GM19023 (cell line): ENCODE measurements around the gene RYR1.
"Not testable (repeated sequence)": the region's sequence is repeated elsewhere in the genome, so short reads cannot be mapped to it uniquely, and the experiment has no call there.

Experiments
- ATAC-seq: cut with Tn5 transposase; IDR thresholded peaks from one replicate; pipeline ENCODE4 v1.9.1; 2021; ENCODE audit warnings: mild to moderate bottlenecking, moderate library complexity; ENCODE audit not compliant: unreplicated experiment

The RYR1 gene

GRCh38 chr19:38602856-38603255 lies 169.4 kb downstream of the RYR1 start:
- ATAC-seq, result not testable (repeated sequence)

- no peak for ATAC-seq
These were observed 172.6 kb downstream of the RYR1 start for GRCh38 chr19:38606131-38606530.

- ATAC-seq, result no peak
These were observed 180.8 kb downstream of the RYR1 start for GRCh38 chr19:38614289-38614688.

GRCh38 chr19:38615007-38615581 lies 181.6 kb downstream of the RYR1 start:
- ATAC-seq, result no peak

- no peak for ATAC-seq
These were observed 182.8 kb downstream of the RYR1 start for GRCh38 chr19:38616265-38616664.

- ATAC-seq, result peak; percentile 2
These were observed 183.8 kb downstream of the RYR1 start for GRCh38 chr19:38617283-38617763.

GRCh38 chr19:38617764-38618589 lies 184.5 kb downstream of the RYR1 start, which contains the start of gene MAP4K1:
TSS of gene MAP4K1 (minus strand) at chr19:38617953. CDS start at chr19:38617895, 58 bp downstream.
- ATAC-seq, result peak; percentile 58

- peak; percentile 69 for ATAC-seq
These were observed 185.3 kb downstream of the RYR1 start, which contains the start of gene EIF3K for GRCh38 chr19:38618590-38619360. TSS of gene EIF3K (plus strand) at chr19:38619188. CDS start at chr19:38619269, 81 bp downstream.

GRCh38 chr19:38619361-38620174 lies 186.1 kb downstream of the RYR1 start:
- ATAC-seq, result peak; percentile 0

GRCh38 chr19:38624822-38625221 lies 191.3 kb downstream of the RYR1 start:
- ATAC-seq, result no peak

- no peak for ATAC-seq
These were observed 192.9 kb downstream of the RYR1 start for GRCh38 chr19:38626401-38626800.

GRCh38 chr19:38629568-38629967 lies 196.1 kb downstream of the RYR1 start:
- no peak for ATAC-seq

- not testable (repeated sequence) for ATAC-seq
These were observed 197.8 kb downstream of the RYR1 start for GRCh38 chr19:38631301-38631700.

- ATAC-seq, result not testable (repeated sequence)
These were observed 198.5 kb downstream of the RYR1 start for GRCh38 chr19:38631811-38632475.

- no peak for ATAC-seq
These were observed 199.2 kb downstream of the RYR1 start for GRCh38 chr19:38632476-38633213.

GRCh38 chr19:38634757-38635482 lies 201.4 kb downstream of the RYR1 start:
- ATAC-seq, result no peak

GRCh38 chr19:38635483-38636399 lies 202.2 kb downstream of the RYR1 start:
- ATAC-seq, result no peak
